ENCODE measurements around the gene ST8SIA4. TPM values are rescaled to one million over a fixed set of nuclear protein-coding genes. Genes with fewer than 3 reads are reported as not detected.

Gene ST8SIA4
- total and polyA plus RNA-seq, 7 experiments from 2014 or later, result 5.8 to 54.5 (median 21.9) TPM

DNA sequence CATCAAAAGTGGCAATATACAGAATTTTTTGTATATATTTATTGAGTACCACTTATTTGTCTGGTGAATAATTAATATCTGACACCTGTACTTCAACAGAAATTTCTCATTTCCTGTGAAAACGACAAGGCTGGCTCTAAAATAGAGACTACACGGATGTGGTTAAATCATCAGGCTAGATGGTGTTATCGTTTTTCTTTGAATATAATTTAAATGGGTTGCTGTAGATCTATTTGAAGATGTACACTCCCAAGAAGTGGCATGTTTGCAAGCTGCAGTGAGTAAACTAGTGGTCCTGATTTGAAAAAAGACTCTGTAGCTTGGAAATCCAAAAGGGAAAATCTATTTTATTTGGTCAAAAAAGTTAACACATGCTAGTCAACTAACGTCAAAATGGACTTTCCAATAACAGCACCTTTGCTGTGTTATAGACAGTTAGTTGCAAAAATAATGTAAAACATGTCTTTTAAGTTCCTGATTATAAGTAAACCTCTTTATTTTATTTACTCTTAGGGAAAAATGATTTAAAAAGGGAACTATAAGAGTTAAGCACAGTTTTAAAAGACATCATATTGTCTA lies 13.8 kb downstream of the ST8SIA4 start:
- no peak overlapping the region for H3K27ac ChIP-seq (ENCODE audit: low read depth, low read length)
- Mint-ChIP-seq H3K9me3 (peaks cover 0 to 3% (median 0%) of the 10 kb centered on the region in 11 donors), H3K27ac (peak overlapping the region; percentile 54 to 92 (median 77)), H3K36me3 (peaks cover 7 to 35% (median 30%) of the 10 kb centered on the region in 5 donors), H3K4me1 (peaks cover 21 to 80% (median 68%) of the 10 kb centered on the region in 7 donors), H3K27me3 (no peaks in the 10 kb centered on the region), H3K4me3 (peak overlapping the region in 8 of 10 donors; percentile 64 to 86 (median 78))
- H3K27me3 ChIP-seq (ENCODE audit: control insufficient read depth in 2 of 2, insufficient read depth in 2 of 2, low read length in 2 of 2), result no peaks in the 10 kb centered on the region
- intact Hi-C loops (cut with micrococcal nuclease), result loop anchor here (1.0 to 2.0 kb wide), 5 partner anchors 11 to 48 kb away; no protein-coding TSS in a partner anchor
- H3K4me1 ChIP-seq (ENCODE audit: control insufficient read depth in 2 of 2, insufficient read depth in 2 of 2, low read length in 2 of 2), result peaks cover 26 to 33% of the 10 kb centered on the region in 2 donors
- peak in 6 of 9 donors; percentile 14 to 47 (median 32) for DNase-seq
- ATAC-seq, result peak; percentile 83
- ChIA-PET CTCF (no interaction called here), POLR2A (interaction anchor here (1.1 to 6.5 kb wide), 2 partner anchors 9 to 13 kb away, joined by 4 to 68 read pairs; partner anchors contain the start of gene ST8SIA4)
- H3K4me3 ChIP-seq (ENCODE audit: low read length), result peak overlapping the region; percentile 10
- H3K36me3 ChIP-seq (ENCODE audit: control insufficient read depth in 2 of 3, insufficient read depth in 3 of 3, low read length in 3 of 3), result peaks cover 0 to 7% (median 0%) of the 10 kb centered on the region in 3 experiments
- H3K9me3 ChIP-seq (ENCODE audit: control insufficient read depth in 2 of 3, low read length in 3 of 3), result no peaks in the 10 kb centered on the region

DNA sequence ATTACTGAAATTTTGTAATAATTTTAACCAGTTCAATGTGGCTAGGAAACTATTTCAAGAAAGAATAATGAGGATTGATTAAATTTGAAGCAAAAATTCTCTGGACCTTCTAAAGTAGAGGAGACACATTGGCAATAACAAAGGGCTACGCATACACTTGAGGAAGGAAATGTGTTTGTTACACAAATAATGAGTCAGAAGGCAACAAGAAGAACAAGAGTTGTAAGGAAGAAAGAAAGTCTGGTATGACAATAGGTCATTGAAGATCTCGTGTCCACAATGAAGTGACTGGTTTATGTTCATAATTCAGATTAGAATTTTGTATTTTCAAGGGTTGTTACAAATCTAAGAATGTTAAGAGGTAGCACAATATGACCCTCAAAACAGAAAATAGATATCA lies 25.8 kb downstream of the ST8SIA4 start:
- ATAC-seq, result peak; percentile 54

DNA sequence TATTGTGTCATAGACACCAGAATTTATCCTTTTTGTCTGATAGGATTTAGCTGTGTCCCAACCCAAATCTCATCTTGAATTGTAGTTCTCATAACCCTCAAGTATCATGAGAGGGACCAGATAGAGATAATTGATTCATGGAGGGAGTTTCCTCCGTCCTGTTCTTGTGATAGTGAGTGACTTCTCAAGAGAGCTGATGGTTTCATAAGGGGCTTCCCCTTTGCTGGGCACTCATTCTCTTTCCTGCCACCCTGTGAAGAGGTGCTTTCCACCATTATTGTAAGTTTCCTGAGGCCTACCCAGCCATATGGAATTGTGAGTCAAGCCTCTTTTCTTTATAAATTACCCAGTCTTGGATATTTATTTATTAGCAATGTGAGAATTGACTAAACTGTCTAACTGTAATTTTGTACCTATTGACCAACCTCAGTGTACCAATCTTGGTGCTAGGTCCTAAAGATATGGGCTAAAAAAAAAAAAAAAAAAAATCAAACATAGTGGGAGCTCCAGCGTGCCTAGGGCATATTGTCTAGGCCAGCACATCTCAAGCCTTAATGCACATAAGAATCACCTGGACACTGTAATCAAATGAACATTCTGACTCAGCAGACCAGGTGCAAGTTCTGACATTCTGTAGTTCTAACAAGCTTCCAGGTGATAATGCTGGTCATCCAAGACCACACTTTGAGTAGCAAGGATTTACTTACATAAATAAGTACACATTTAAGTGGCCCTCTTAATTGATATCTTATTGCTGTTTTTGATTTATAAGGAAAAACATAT lies 30.5 kb downstream of the ST8SIA4 start:
- CTCF ChIA-PET, result no interaction called here
- no peak overlapping the region for H3K27ac ChIP-seq (ENCODE audit: low read depth, low read length)
- intact Hi-C loops (cut with micrococcal nuclease), result loop anchor here in 1 of 2 donors (2.0 kb wide), 1 partner anchor 16 kb away; no protein-coding TSS in a partner anchor

More for the DNA sequence above, 25.8 kb downstream of the ST8SIA4 start:
- Histone ChIP-seq H3K27ac (ENCODE audit: low read depth, low read length) (no peak overlapping the region), H3K4me1 (ENCODE audit: control insufficient read depth in 2 of 2, insufficient read depth in 2 of 2, low read length in 2 of 2) (peaks cover 0 to 12% of the 10 kb centered on the region in 2 donors), H3K36me3 (ENCODE audit: control insufficient read depth in 2 of 3, insufficient read depth in 3 of 3, low read length in 3 of 3) (peaks cover 0 to 10% (median 0%) of the 10 kb centered on the region in 3 experiments), H3K4me3 (ENCODE audit: low read length) (no peak overlapping the region), H3K9me3 (ENCODE audit: control insufficient read depth in 2 of 3, low read length in 3 of 3) (no peaks in the 10 kb centered on the region), H3K27me3 (ENCODE audit: control insufficient read depth in 2 of 2, insufficient read depth in 2 of 2, low read length in 2 of 2) (no peaks in the 10 kb centered on the region)
- H3K27ac Mint-ChIP-seq, result peak overlapping the region in 2 of 9 donors; percentile 4 to 40
- ChIA-PET POLR2A (interaction anchor here (0.6 kb wide), 1 partner anchor 21 kb away, joined by 3 read pairs; no protein-coding TSS in a partner anchor), CTCF (no interaction called here)
- no peak for DNase-seq
- H3K36me3 Mint-ChIP-seq, result peaks cover 0 to 58% (median 55%) of the 10 kb centered on the region in 5 donors
- H3K4me3 Mint-ChIP-seq, result peak overlapping the region in 2 of 10 donors; percentile 16 to 37
- intact Hi-C loops (cut with micrococcal nuclease), result loop anchor here in 1 of 2 donors (2.0 kb wide), 1 partner anchor 14 kb away; no protein-coding TSS in a partner anchor
- H3K27me3 Mint-ChIP-seq, result no peaks in the 10 kb centered on the region
- H3K4me1 Mint-ChIP-seq, result peaks cover 4 to 55% (median 52%) of the 10 kb centered on the region in 7 donors
- H3K9me3 Mint-ChIP-seq, result peaks cover 0 to 11% (median 0%) of the 10 kb centered on the region in 11 donors

GRCh38 chr5:100867039-100867562 lies 36.0 kb downstream of the ST8SIA4 start:
- Mint-ChIP-seq H3K9me3 (peaks cover 0 to 7% (median 0%) of the 10 kb centered on the region in 11 donors), H3K27me3 (no peaks in the 10 kb centered on the region), H3K27ac (peak overlapping the region in 1 of 9 donors; percentile 29), H3K4me1 (peaks cover 8 to 38% (median 28%) of the 10 kb centered on the region in 7 donors), H3K4me3 (no peak overlapping the region), H3K36me3 (peaks cover 0 to 57% (median 41%) of the 10 kb centered on the region in 5 donors)
- intact Hi-C loops (cut with micrococcal nuclease), result loop anchor here in 1 of 2 donors (2.0 kb wide), 1 partner anchor 14 kb away; no protein-coding TSS in a partner anchor
- ATAC-seq (no peak), DNase-seq (no peak)
- Histone ChIP-seq H3K27me3 (ENCODE audit: control insufficient read depth in 2 of 2, insufficient read depth in 2 of 2, low read length in 2 of 2) (no peaks in the 10 kb centered on the region), H3K27ac (ENCODE audit: low read depth, low read length) (no peak overlapping the region), H3K9me3 (ENCODE audit: control insufficient read depth in 2 of 3, low read length in 3 of 3) (no peaks in the 10 kb centered on the region), H3K4me3 (ENCODE audit: low read length) (no peak overlapping the region), H3K36me3 (ENCODE audit: control insufficient read depth in 2 of 3, insufficient read depth in 3 of 3, low read length in 3 of 3) (peaks cover 0 to 3% (median 0%) of the 10 kb centered on the region in 3 experiments), H3K4me1 (ENCODE audit: control insufficient read depth in 2 of 2, insufficient read depth in 2 of 2, low read length in 2 of 2) (no peaks in the 10 kb centered on the region)
- ChIA-PET CTCF (no interaction called here), POLR2A (interaction anchor here (0.6 kb wide), 1 partner anchor 11 kb away, joined by 3 read pairs; no protein-coding TSS in a partner anchor)

More for the DNA sequence above, 30.5 kb downstream of the ST8SIA4 start:
- ATAC-seq, result peak; percentile 40
- no peak overlapping the region for H3K4me3 ChIP-seq (ENCODE audit: low read length)
- Mint-ChIP-seq H3K4me1 (peaks cover 15 to 53% (median 40%) of the 10 kb centered on the region in 7 donors), H3K36me3 (peaks cover 0 to 62% (median 50%) of the 10 kb centered on the region in 5 donors), H3K27me3 (no peaks in the 10 kb centered on the region), H3K9me3 (peaks cover 0 to 11% (median 0%) of the 10 kb centered on the region in 11 donors), H3K4me3 (no peak overlapping the region), H3K27ac (peak overlapping the region in 7 of 9 donors; percentile 0 to 64 (median 36))
- H3K27me3 ChIP-seq (ENCODE audit: control insufficient read depth in 2 of 2, insufficient read depth in 2 of 2, low read length in 2 of 2), result no peaks in the 10 kb centered on the region
- H3K9me3 ChIP-seq (ENCODE audit: control insufficient read depth in 2 of 3, low read length in 3 of 3), result no peaks in the 10 kb centered on the region
- H3K4me1 ChIP-seq (ENCODE audit: control insufficient read depth in 2 of 2, insufficient read depth in 2 of 2, low read length in 2 of 2), result peaks cover 0 to 8% of the 10 kb centered on the region in 2 donors
- no peak for DNase-seq
- H3K36me3 ChIP-seq (ENCODE audit: control insufficient read depth in 2 of 3, insufficient read depth in 3 of 3, low read length in 3 of 3), result peaks cover 0 to 3% (median 0%) of the 10 kb centered on the region in 3 experiments
- POLR2A ChIA-PET, result interaction anchor here (0.5 to 0.6 kb wide), 2 partner anchors 34 to 38 kb away, joined by 3 to 4 read pairs; no protein-coding TSS in a partner anchor

GRCh38 chr5:100864931-100865330 lies 38.2 kb downstream of the ST8SIA4 start:
- intact Hi-C loops (cut with micrococcal nuclease), result no loop called here
- H3K4me1 ChIP-seq (ENCODE audit: control insufficient read depth in 2 of 2, insufficient read depth in 2 of 2, low read length in 2 of 2), result peaks cover 0 to 2% of the 10 kb centered on the region in 2 donors
- no peak overlapping the region for H3K4me3 ChIP-seq (ENCODE audit: low read length)
- Mint-ChIP-seq H3K9me3 (peaks cover 0 to 4% (median 0%) of the 10 kb centered on the region in 11 donors), H3K4me3 (no peak overlapping the region), H3K4me1 (peaks cover 20 to 55% (median 44%) of the 10 kb centered on the region in 7 donors), H3K27me3 (no peaks in the 10 kb centered on the region), H3K27ac (no peak overlapping the region), H3K36me3 (peaks cover 0 to 62% (median 37%) of the 10 kb centered on the region in 5 donors)
- H3K9me3 ChIP-seq (ENCODE audit: control insufficient read depth in 2 of 3, low read length in 3 of 3), result no peaks in the 10 kb centered on the region
- no peaks in the 10 kb centered on the region for H3K27me3 ChIP-seq (ENCODE audit: control insufficient read depth in 2 of 2, insufficient read depth in 2 of 2, low read length in 2 of 2)
- ChIA-PET POLR2A (no interaction called here), CTCF (no interaction called here)
- ATAC-seq (no peak), DNase-seq (no peak)
- no peaks in the 10 kb centered on the region for H3K36me3 ChIP-seq (ENCODE audit: control insufficient read depth in 2 of 3, insufficient read depth in 3 of 3, low read length in 3 of 3)
- no peak overlapping the region for H3K27ac ChIP-seq (ENCODE audit: low read depth, low read length)

DNA sequence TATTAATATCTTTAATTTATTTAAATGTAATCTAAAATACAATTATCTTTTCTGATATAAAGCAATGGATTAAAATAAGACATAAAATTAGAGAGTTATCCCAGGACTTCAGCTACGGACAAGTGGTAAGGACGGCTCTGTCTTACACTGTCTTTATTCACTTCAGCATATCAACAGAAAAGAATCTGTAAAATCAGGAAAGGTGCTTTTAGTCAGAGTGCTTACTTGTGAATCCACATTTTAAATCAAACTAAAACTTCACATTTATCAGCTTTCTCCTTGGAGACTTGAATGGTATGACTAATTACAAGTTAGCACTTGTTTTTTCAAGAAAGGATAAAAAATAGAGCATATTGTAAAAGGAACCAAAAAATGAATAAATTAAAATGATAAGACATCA lies 39.3 kb downstream of the ST8SIA4 start:
- POLR2A ChIA-PET, result no interaction called here

More for the DNA sequence above, 39.3 kb downstream of the ST8SIA4 start:
- CTCF ChIA-PET, result no interaction called here
- Histone ChIP-seq H3K36me3 (ENCODE audit: control insufficient read depth in 2 of 3, insufficient read depth in 3 of 3, low read length in 3 of 3) (no peaks in the 10 kb centered on the region), H3K9me3 (ENCODE audit: control insufficient read depth in 2 of 3, low read length in 3 of 3) (no peaks in the 10 kb centered on the region), H3K4me3 (ENCODE audit: low read length) (no peak overlapping the region), H3K27me3 (ENCODE audit: control insufficient read depth in 2 of 2, insufficient read depth in 2 of 2, low read length in 2 of 2) (no peaks in the 10 kb centered on the region), H3K4me1 (ENCODE audit: control insufficient read depth in 2 of 2, insufficient read depth in 2 of 2, low read length in 2 of 2) (peaks cover 0 to 6% of the 10 kb centered on the region in 2 donors), H3K27ac (ENCODE audit: low read depth, low read length) (no peak overlapping the region)
- DNase-seq, result no peak
- peaks cover 20 to 62% (median 46%) of the 10 kb centered on the region in 7 donors for H3K4me1 Mint-ChIP-seq
- no peak overlapping the region for H3K4me3 Mint-ChIP-seq
- H3K27me3 Mint-ChIP-seq, result no peaks in the 10 kb centered on the region
- no peak for ATAC-seq
- peaks cover 0 to 56% (median 32%) of the 10 kb centered on the region in 5 donors for H3K36me3 Mint-ChIP-seq
- H3K9me3 Mint-ChIP-seq, result peaks cover 0 to 3% (median 0%) of the 10 kb centered on the region in 11 donors
- intact Hi-C loops (cut with micrococcal nuclease), result no loop called here
- peak overlapping the region in 1 of 9 donors; percentile 5 for H3K27ac Mint-ChIP-seq

Measured in naive thymus-derived CD4-positive, alpha-beta T cell (primary cell).